ENCODE results near the gene SERPINA12. TPM values are rescaled to one million over a fixed set of nuclear protein-coding genes. Genes with fewer than 3 reads are reported as not detected.

The SERPINA12 gene
- total RNA-seq, 4 donors from 2014 or later = 345 to 790 (median 421) TPM

- peak in 1 of 2 donors; percentile 78 for DNase-seq (ENCODE audit: low spot score in 2 of 2)
Measured at GRCh38 chr14:94499673-94500072, 9.6 kb downstream of the SERPINA12 start.

GRCh38 chr14:94498215-94498614 is 11.1 kb downstream of the SERPINA12 start:
- 89 to 93% methylated on average over 3 of the region's 3 CpGs for WGBS, 2 donors
- peak in 1 of 2 donors; percentile 56 for DNase-seq (ENCODE audit: low spot score in 2 of 2)
- no peak overlapping the region for H3K4me3 ChIP-seq (ENCODE audit: low read depth, poor library complexity, severe bottlenecking)
- intact Hi-C loops (cut with DNase I; ENCODE audit: low total_unique reads) = no loop called here
- TF ChIP-seq POLR2A (IDR thresholded peaks at IDR 0.05) (no peak), CTCF (IDR thresholded peaks at IDR 0.05) (no peak)

More at GRCh38 chr14:94499673-94500072, 9.6 kb downstream of the SERPINA12 start:
- TF ChIP-seq POLR2A (IDR thresholded peaks at IDR 0.05) = no peak
- TF ChIP-seq CTCF (IDR thresholded peaks at IDR 0.05) = no peak
- WGBS, 2 donors = 76 to 95% methylated on average over 2 of the region's 2 CpGs
- intact Hi-C loops (cut with DNase I; ENCODE audit: low total_unique reads) = no loop called here
- no peak overlapping the region for H3K4me3 ChIP-seq (ENCODE audit: low read depth, poor library complexity, severe bottlenecking)

DNA sequence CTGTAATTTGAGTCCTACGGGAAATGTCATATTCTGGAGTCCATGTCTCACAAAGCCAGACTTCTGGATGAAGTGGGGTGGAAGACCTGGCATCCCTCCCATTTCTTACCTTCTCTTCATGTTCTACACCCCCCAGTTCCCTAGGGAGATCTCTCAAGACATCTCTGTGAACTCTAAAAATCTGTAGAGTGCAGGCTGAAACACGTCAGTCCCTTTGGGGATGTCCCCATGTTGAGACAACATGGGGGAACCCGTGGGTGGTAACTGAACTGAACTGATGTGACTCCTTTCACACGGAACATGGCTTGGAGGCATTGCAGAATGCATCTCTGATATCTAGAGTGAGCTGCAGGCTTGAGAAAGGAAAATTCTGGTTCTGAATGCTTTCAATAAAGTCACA is 15.2 kb downstream of the SERPINA12 start:
- TF ChIP-seq POLR2A (IDR thresholded peaks at IDR 0.05) (no peak), CTCF (IDR thresholded peaks at IDR 0.05) (no peak)
- no peak for DNase-seq (ENCODE audit: low spot score in 2 of 2)
- intact Hi-C loops (cut with DNase I; ENCODE audit: low total_unique reads) = no loop called here
- 32 to 33% methylated on average over 4 of the region's 4 CpGs for WGBS, 2 donors
- H3K4me3 ChIP-seq (ENCODE audit: low read depth, poor library complexity, severe bottlenecking) = no peak overlapping the region

DNA sequence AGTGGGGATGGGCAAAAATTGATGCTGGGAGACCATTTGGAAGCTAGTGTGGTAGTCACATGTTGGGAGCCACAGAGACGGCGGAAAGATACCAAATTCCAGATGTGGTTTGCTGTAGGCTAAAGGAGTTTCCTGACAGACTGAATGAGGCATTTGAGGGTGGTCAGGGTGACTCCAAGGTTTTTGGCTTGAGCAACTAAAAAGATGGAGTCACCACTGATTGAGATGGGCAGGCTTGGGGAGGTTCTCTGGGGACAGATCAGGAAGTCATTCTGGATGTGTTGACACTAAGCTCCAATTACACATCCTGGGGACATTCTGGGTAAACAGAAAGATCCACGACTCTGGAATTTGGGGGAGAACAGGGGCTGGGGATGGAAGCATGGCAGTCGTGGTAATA is 17.8 kb downstream of the SERPINA12 start:
- intact Hi-C loops (cut with DNase I; ENCODE audit: low total_unique reads) = no loop called here
- TF ChIP-seq CTCF (IDR thresholded peaks at IDR 0.05) = no peak
- no peak for TF ChIP-seq POLR2A (IDR thresholded peaks at IDR 0.05)
- H3K4me3 ChIP-seq (ENCODE audit: low read depth, poor library complexity, severe bottlenecking) = no peak overlapping the region
- WGBS, 2 donors = 48% methylated on average over 4 of the region's 4 CpGs
- no peak for DNase-seq (ENCODE audit: low spot score in 2 of 2)

DNA sequence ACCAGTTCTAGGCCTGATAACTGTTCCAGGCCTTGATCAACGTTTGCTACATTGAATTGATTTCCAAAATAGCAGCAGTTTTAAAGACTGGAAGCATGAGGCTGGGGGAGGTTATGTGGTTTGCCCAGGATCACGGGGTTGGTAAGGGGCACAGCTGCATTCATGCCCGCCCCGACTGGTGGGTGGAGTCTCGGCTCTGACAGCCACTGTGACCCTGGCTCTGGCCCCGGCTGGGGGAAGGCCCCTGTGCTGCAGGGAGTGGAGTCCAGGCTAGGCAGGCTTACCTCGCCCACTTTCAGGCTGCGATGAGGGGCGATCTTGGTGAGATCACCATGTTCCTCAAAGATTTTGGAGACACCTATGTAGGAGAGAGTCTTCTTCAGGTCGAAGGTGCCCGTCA is 19.9 kb downstream of the SERPINA12 start:
- no peak overlapping the region for H3K4me3 ChIP-seq (ENCODE audit: low read depth, poor library complexity, severe bottlenecking)
- intact Hi-C loops (cut with DNase I; ENCODE audit: low total_unique reads) = loop anchor here (5.0 kb wide), 1 partner anchor 57 kb away; no protein-coding TSS in a partner anchor
- TF ChIP-seq CTCF (IDR thresholded peaks at IDR 0.05) = no peak
- no peak for TF ChIP-seq POLR2A (IDR thresholded peaks at IDR 0.05)
- DNase-seq (ENCODE audit: low spot score in 2 of 2) = no peak
- 73 to 78% methylated on average over 10 to 11 of the region's 11 CpGs for WGBS, 2 donors

- intact Hi-C loops (cut with DNase I; ENCODE audit: low total_unique reads) = loop anchor here (5.0 kb wide), 1 partner anchor 55 kb away; no protein-coding TSS in a partner anchor
- no peak for DNase-seq (ENCODE audit: low spot score in 2 of 2)
- H3K4me3 ChIP-seq (ENCODE audit: low read depth, poor library complexity, severe bottlenecking) = no peak overlapping the region
- WGBS, 2 donors = 30 to 48% methylated on average over 5 of the region's 5 CpGs
- no peak for TF ChIP-seq POLR2A (IDR thresholded peaks at IDR 0.05)
- TF ChIP-seq CTCF (IDR thresholded peaks at IDR 0.05) = no peak
Measured at GRCh38 chr14:94486883-94487282, 22.4 kb downstream of the SERPINA12 start.
